Right forelimb (tissue), 1 donor: ENCODE results near the gene TPPP2.

Experiments
- DNase-seq: peaks from one replicate; pipeline ENCODE4 v3.0.0-alpha.2; 2018

The TPPP2 gene

DNA sequence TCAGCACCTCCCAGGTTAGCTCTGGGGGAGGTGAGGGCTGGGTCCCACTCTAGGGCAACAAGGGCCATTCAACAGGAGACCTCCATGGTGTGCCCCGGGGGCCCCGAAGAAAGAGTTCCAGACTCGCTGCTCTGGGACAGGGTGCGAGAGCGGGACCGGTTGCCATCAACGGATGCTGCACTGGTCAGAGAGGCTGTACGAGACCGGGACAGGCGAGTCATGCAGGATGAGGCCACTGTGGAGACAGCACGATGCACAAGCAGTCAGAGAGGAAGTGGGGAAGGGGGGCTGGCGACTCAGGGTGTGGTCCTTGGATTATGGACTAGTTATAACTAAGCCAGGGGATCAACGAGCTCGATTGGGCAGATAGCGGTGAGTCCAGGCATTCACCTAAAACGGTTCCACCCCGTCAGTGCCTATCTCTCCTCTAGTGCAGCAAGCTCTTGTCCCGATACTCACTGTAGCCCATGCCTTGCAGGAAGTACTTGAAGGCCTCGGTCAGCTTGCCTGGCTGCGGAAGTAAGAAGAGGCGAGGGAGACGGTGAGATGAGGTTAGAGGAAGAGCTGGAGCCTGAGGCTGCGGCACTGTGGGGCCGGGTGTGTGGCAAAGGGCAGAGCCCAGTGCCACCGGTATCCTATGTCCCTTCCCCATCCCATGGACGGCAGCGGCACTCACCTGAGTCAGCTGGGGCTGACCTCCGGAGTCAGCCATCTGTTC lies 12.3 kb upstream of the TPPP2 start:
- DNase-seq = no peak

- DNase-seq = no peak
These were observed 11.7 kb upstream of the TPPP2 start for GRCh38 chr14:21018286-21018685.

GRCh38 chr14:21018781-21019180 lies 11.2 kb upstream of the TPPP2 start:
- no peak for DNase-seq

GRCh38 chr14:21019366-21019765 lies 10.7 kb upstream of the TPPP2 start:
- DNase-seq = no peak

DNA sequence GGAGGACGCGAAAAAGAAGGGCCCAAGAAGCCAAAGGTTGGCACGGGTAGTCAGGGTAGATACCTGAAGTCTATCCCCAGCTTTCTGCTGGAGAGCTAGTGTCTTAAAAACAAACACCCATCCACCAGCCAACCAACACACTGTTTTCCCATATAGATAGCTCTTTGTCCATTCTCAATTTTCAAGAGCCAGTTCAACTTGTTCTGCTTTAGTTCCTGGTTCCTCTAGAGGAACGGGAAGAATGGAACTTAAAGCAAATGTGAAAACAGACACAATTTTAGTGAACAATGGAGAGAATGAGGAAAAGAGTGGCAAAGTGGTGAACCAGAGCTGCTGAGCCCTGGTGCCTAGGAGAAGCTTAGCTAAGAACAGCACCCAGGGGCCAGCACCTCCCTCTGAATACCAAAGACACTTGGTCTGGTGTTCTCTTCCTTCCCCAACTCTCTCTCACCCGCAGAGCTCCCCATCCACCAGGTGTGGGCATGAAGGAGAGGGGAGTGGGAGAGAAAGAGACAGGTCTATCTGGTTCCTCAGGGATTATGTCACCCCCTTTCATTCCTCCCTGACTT lies 9.0 kb upstream of the TPPP2 start:
- no peak for DNase-seq

- no peak for DNase-seq
These were observed 7.3 kb upstream of the TPPP2 start for GRCh38 chr14:21022686-21023085.

DNA sequence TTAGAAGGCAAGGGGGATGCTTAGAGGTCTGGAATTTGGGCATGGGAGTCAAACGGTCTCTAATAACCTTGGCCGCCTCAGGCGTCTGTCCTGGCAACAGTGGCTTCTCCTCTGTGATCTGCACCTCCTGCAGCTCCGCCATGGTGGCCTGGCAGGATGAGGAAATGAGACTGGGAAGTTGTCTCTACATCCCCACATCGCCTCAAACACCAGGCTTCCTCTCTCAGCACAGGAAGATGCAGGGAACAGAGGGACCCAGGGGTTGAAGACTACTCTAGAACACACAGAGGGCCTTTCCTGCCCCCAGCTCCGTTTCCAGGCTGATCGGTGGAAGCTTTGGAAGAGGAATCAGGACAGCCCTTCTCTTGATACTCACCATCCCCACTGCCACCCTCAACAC lies 6.8 kb upstream of the TPPP2 start:
- peak; percentile 34 for DNase-seq

DNA sequence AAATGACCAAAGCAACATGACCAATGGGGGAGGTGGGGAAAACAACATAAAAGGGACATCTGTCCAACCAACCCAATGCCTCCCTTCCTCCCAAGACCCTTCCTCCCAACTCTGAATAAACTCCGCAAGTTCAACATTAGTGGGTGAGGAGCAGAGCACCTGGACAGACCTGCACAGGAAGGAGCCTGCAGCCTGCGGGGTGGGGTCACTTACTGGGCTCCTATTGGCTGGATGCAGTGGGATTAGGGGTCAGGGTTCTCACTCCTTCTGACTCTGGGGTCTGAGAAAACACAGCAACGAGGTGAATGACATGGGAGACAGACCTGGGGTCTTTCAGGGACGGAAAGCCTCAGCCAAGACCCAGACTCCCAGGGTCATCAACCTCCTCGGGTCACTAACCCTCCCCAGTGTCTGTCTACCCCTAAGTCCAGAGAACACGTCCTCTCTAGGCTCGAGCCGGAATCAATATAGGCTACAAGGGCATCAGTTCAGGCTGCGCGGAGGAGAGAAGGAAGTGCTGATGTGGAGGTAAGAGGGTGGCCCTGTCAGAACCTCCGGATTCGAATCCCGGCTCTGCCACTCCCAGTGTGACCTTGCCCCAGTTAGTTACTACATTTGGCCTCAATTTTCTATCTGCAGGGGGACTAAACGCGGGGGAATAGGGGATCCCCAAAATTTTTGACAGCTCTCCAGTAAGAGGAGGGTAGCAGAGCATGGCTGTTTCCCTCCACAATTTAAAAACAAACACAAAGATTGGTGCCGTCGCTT lies 6.0 kb upstream of the TPPP2 start:
- peak; percentile 38 for DNase-seq

GRCh38 chr14:21024585-21025370 lies 5.2 kb upstream of the TPPP2 start, which contains the start of gene NDRG2:
Gene NDRG2 (minus strand): TSS chr14:21025061. CDS start chr14:21023315, 1,746 bp downstream.
- peak; percentile 87 for DNase-seq

- peak; percentile 73 for DNase-seq
These were observed 4.4 kb upstream of the TPPP2 start for GRCh38 chr14:21025371-21026273.

GRCh38 chr14:21026274-21026987 lies 3.6 kb upstream of the TPPP2 start:
- peak; percentile 68 for DNase-seq

GRCh38 chr14:21026988-21027315 lies 3.1 kb upstream of the TPPP2 start:
- peak; percentile 37 for DNase-seq

- DNase-seq = peak; percentile 12
These were observed 514 bp downstream of the TPPP2 start for GRCh38 chr14:21030531-21030930.

GRCh38 chr14:21032326-21033132 lies 2.5 kb downstream of the TPPP2 start:
- DNase-seq = no peak

DNA sequence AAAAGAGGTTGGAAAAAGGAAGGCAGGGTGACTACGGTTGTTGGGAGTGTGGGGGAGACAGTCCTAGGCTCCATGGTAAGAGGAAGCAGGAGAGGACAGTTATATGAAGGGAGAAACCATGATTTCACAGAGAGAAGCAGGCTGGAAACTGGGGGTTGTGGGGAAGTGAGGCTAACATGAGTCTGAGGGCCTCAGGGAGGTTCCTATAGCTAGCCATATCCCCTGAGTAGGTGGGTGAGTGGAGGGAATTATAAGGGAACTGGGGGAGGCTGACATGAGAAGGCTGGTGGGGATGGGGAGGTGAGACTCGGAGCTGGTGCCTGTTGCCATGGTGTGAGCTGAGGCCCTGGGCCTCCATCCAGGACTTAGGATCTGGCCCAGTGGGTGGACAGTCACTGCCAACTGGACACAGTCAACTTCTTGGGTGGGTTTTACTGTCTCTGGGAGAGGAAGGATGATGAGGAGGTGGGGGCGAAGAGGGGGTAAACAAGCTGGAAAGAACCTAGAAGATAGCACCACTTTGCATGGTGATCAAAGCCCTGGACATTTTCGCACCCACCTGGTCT lies 3.2 kb downstream of the TPPP2 start:
- no peak for DNase-seq

DNA sequence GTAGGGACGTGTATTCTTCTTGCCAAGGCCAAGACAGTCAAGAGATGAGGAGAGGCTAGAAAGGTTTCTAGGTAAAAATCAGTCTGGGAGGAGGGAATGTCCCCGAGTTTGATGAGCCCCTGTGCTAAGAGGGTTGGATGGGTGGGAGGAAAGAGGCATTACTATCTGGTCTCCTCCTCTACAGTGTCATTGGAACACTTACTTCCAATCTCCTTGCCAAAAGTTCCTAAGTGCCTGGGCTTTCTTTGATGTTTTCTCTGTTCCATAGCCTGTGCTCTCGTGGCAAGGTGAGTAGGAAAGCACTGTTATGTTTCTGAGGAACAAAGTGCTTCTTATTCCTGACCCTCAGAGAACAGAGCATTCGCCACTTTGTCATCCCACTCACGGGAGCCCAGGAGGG lies 4.7 kb downstream of the TPPP2 start, which contains the start of gene RNASE13:
Gene RNASE13 (minus strand): TSS at position 101 of the 400 bp plus-strand sequence. CDS start 519 bp downstream, outside the sequence.
- no peak for DNase-seq

DNA sequence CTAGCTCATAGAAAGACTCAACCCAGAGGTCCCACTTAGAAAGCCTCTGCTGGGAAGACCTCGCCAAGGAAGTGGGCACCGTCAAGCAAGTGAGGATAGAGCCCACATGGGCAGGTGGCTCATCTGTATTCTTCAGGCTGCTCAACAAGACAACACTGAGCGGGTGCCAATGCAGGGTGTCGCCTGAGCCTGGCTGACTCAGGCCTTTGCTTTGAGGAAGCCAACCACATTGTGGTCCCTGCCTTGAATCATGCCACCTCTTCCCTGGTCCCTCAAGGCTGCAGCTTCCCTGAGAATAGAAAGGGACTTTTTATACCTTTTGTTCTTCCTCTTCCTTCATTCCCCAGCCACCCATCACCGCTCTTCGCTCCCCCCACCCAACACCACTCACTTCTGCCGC lies 6.7 kb downstream of the TPPP2 start:
- no peak for DNase-seq

GRCh38 chr14:21037156-21037555 lies 7.1 kb downstream of the TPPP2 start:
- no peak for DNase-seq

- peak; percentile 84 for DNase-seq
These were observed 8.7 kb downstream of the TPPP2 start for GRCh38 chr14:21038441-21039422.
